GM12878 (cell line): ENCODE data around the gene TLX1. TPM values are rescaled to one million over a fixed set of nuclear protein-coding genes. Genes with fewer than 3 reads are reported as not detected.

Experiments
- ATAC-seq: fragments of 200-7000 bp; cut with Tn5 transposase; 3 replicates; pipeline ENCODE4 v1.9.1; 2020; ENCODE audit warnings: mild to moderate bottlenecking, moderate library complexity
- BruUV-seq: library from RNA; stranded (reverse); fragments of 400-500 nt; replicated peaks from 2 replicates; lab custom pipeline; 2021; lab: Mats Ljungman, UMichigan
- CTCF ChIA-PET: fragments of 300-600 bp; sonication (Branson Sonifier 250); formaldehyde crosslinking; extraction: SDS; loops from one replicate; lab custom pipeline; 2021; ENCODE audit warnings: inconsistent platforms; lab: Yijun Ruan, JAX
- POLR2A ChIA-PET: fragments of 350-600 bp; formaldehyde crosslinking; extraction: SDS; loops from one replicate; lab custom pipeline; 2021; ENCODE audit warnings: inconsistent platforms; lab: Charles Lee
- RAD21 ChIA-PET: fragments of 300-600 bp; sonication (Branson Sonifier 250); formaldehyde crosslinking; loops from one replicate; lab custom pipeline; 2023; ENCODE audit warnings: antibody characterized with exemption; ENCODE audit not compliant: unreplicated experiment; lab: Charles Lee
- SMC1A ChIA-PET: fragments of 300-600 bp; sonication (Branson Sonifier 250); formaldehyde crosslinking; loops from one replicate; lab custom pipeline; 2023; ENCODE audit not compliant: unreplicated experiment, uncharacterized antibody; lab: Charles Lee
- DNase-seq: peaks from one replicate; pipeline ENCODE4 v3.0.0-alpha.2; 2011; ENCODE audit warnings: low read depth, low spot score
- FAIRE-seq: peaks from 3 replicates; lab custom pipeline; 2011; peaks lifted over from hg19 to GRCh38; lab: Jason Lieb, UNC
- H2AFZ ChIP-seq: 2 replicates; pipeline ENCODE4 v1.6.0; 2011; ENCODE audit warnings: low read depth, low read length, control low read depth; ENCODE audit not compliant: control insufficient read depth
- H3K27ac ChIP-seq: 2 replicates; pipeline ENCODE4 v1.5.1; 2011; ENCODE audit warnings: control low read depth; ENCODE audit not compliant: control insufficient read depth, insufficient read depth
- H3K27me3 ChIP-seq, 2 experiments: replicated peaks in 1 of 2; 2 replicates each; pipeline versions ENCODE4 v1.6.0 to v1.6.1; 2011; ENCODE audit warnings: low read length in 1 of 2; ENCODE audit not compliant: control insufficient read depth in 2 of 2, insufficient read depth in 2 of 2
- H3K36me3 ChIP-seq, 2 experiments: 2 replicates each; pipeline ENCODE4 v1.5.1; 2011; ENCODE audit warnings: low read length in 1 of 2; ENCODE audit not compliant: control insufficient read depth in 2 of 2, insufficient read depth in 2 of 2
- H3K4me1 ChIP-seq: 2 replicates; pipeline ENCODE4 v1.6.1; 2011; ENCODE audit warnings: mild to moderate bottlenecking, low read length, moderate library complexity, mixed read lengths; ENCODE audit not compliant: control insufficient read depth, insufficient read depth
- H3K4me2 ChIP-seq: 2 replicates; pipeline ENCODE4 v1.6.0; 2011; ENCODE audit warnings: control low read depth; ENCODE audit not compliant: control insufficient read depth, insufficient read depth
- H3K4me3 ChIP-seq: fragments of 200-600 bp; sonication (generic); 2 replicates; pipeline ENCODE4 v1.5.1; 2016
- H3K79me2 ChIP-seq: 2 replicates; pipeline ENCODE4 v1.6.0; 2011; ENCODE audit warnings: low read length; ENCODE audit not compliant: control insufficient read depth, insufficient read depth
- H3K9ac ChIP-seq: 2 replicates; pipeline ENCODE4 v1.8.0; 2011; ENCODE audit warnings: low read length, control low read depth, mixed read lengths; ENCODE audit not compliant: control insufficient read depth, insufficient read depth
- H3K9me3 ChIP-seq: replicated peaks from 3 replicates; pipeline ENCODE4 v1.5.1; 2011; ENCODE audit warnings: mild to moderate bottlenecking, low read length; ENCODE audit not compliant: control insufficient read depth, insufficient read depth
- H4K20me1 ChIP-seq: 2 replicates; pipeline ENCODE4 v1.6.0; 2011; ENCODE audit not compliant: control insufficient read depth, insufficient read depth
- CTCF ChIP-seq, 3 experiments: IDR thresholded peaks in 2 of 3; conservative IDR thresholded peaks in 1 of 3; 2 replicates each; pipeline ENCODE4 v1.5.1; 2011; ENCODE audit warnings: low read depth in 3 of 3, low read length in 3 of 3, mild to moderate bottlenecking in 3 of 3, control low read depth in 2 of 3, moderate library complexity in 2 of 3, inconsistent platforms in 1 of 3, mixed read lengths in 1 of 3; ENCODE audit not compliant: control insufficient read depth in 2 of 3, insufficient read depth in 1 of 3; ENCODE audit errors: extremely low read depth in 1 of 3
- IRF4 ChIP-seq: IDR thresholded peaks from 2 replicates; pipeline ENCODE4 v1.6.1; 2011; ENCODE audit warnings: low read depth, low read length
- KAT2A ChIP-seq: conservative IDR thresholded peaks from 2 replicates; pipeline ENCODE4 v1.6.1; 2011; ENCODE audit warnings: low read depth, low read length; ENCODE audit not compliant: control insufficient read depth
- KLF5 ChIP-seq: fragments of 450-650 bp; IDR thresholded peaks from 2 replicates; pipeline ENCODE4 v1.6.1; 2014; ENCODE audit warnings: mild to moderate bottlenecking; ENCODE audit not compliant: partially characterized antibody
- RAD21 ChIP-seq: IDR thresholded peaks from 2 replicates; pipeline ENCODE4 v1.6.1; 2011; ENCODE audit warnings: mild to moderate bottlenecking, low read depth, low read length, moderate library complexity; ENCODE audit not compliant: insufficient read depth
- SMC3 ChIP-seq: IDR thresholded peaks from 2 replicates; pipeline ENCODE4 v1.6.1; 2011; ENCODE audit warnings: low read length, improper control_type of control experiment, borderline replicate concordance
- YY1 ChIP-seq: IDR thresholded peaks from 2 replicates; pipeline ENCODE4 v1.6.1; 2011; ENCODE audit warnings: low read depth, mild to moderate bottlenecking, low read length
- ZNF207 ChIP-seq: fragments of 450-650 bp; IDR thresholded peaks from 2 replicates; pipeline ENCODE4 v1.6.1; 2014; ENCODE audit warnings: antibody characterized with exemption, mild to moderate bottlenecking, borderline replicate concordance
- WGBS: methylation state at CpG from one replicate; pipeline ENCODE4 v1.1.6; 2016; ENCODE audit warnings: low lambda C conversion rate; ENCODE audit not compliant: insufficient replicate concordance, insufficient coverage; ENCODE audit errors: missing lambda C conversion rate; 5-methylcytosine and 5-hydroxymethylcytosine counted together
- in situ Hi-C: fragments of 300-500 bp; cut with MboI; formaldehyde crosslinking; loops from 9 replicates; pipeline ENCODE4 v1.14.3; 2018; ENCODE audit warnings: mixed read lengths
- intact Hi-C: fragments of 100-400 bp; cut with micrococcal nuclease; formaldehyde crosslinking; loops from one replicate; pipeline ENCODE4 v1.14.2; 2022; ENCODE audit not compliant: unreplicated experiment
- polyA plus RNA-seq, 11 experiments: library from polyadenylated mRNA; depleted of rRNA in 4 of 11; unstranded in 6 of 11; stranded (reverse) in 5 of 11; fragments of >200 nt; fragmentation: Nextera tagmentation in 4 of 11; fragmentation: Illumina TruSeq in 1 of 11; extraction: Ambion mirVana in 4 of 11; extraction: Trizol in 1 of 11; gene quantifications; 1 replicate in 1 of 11; 2 replicates in 10 of 11; pipeline versions ENCODE4 v1.2.1 to v1.2.3, GENCODE V29; 2011 to 2016; ENCODE audit warnings: inconsistent platforms in 2 of 11, missing spikeins in 2 of 11, low read depth in 1 of 11
- total RNA-seq, 4 experiments: library from RNA; depleted of rRNA in 3 of 4; stranded (reverse); fragments of >200 nt in 3 of 4; fragmentation: Illumina TruSeq in 1 of 4; extraction: Trizol in 1 of 4; gene quantifications; 2 replicates each; pipeline versions ENCODE4 v1.2.1 to v1.2.3, GENCODE V29; 2013 to 2021

Gene TLX1
- total and polyA plus RNA-seq, 10 of the 15 experiments (the other 5 are each of a cell fraction or from before 2014, with no cell fraction given), result not detected

GRCh38 chr10:101141616-101142532 lies 10.8 kb downstream of the TLX1 start:
- ChIA-PET SMC1A (interaction anchor here (0.6 to 5.1 kb wide), 17 partner anchors 40 to 167 kb away, joined by 3 to 72 read pairs (median 4); partner anchors contain the start of gene KAZALD1), POLR2A (interaction anchor here (0.5 to 1.0 kb wide), 3 partner anchors 81 to 91 kb away, joined by 3 to 9 read pairs (median 8); partner anchors contain the start of gene KAZALD1), RAD21 (interaction anchor here (0.6 to 4.4 kb wide), 22 partner anchors 10 to 324 kb away, joined by 3 to 93 read pairs (median 4); partner anchors contain the start of gene TLX1), CTCF (interaction anchor here (0.6 to 5.1 kb wide), 38 partner anchors 9 to 440 kb away, joined by 3 to 231 read pairs (median 5); partner anchors contain the start of genes KAZALD1, PDZD7, SEMA4G and SFXN3)
- Histone ChIP-seq H3K27ac (no peak overlapping the region), H3K4me1 (no peaks in the 10 kb centered on the region), H3K4me3 (no peak overlapping the region), H3K9me3 (no peaks in the 10 kb centered on the region), H3K36me3 (no peaks in the 10 kb centered on the region), H2AFZ (no peak overlapping the region), H3K4me2 (0 out of 2 replicates have a peak overlapping the region, but pooled peaks have one; percentile 33), H3K79me2 (no peaks in the 10 kb centered on the region), H4K20me1 (no peaks in the 10 kb centered on the region), H3K27me3 (peaks cover 24 to 25% of the 10 kb centered on the region in 2 experiments), H3K9ac (no peak overlapping the region)
- in situ Hi-C loops, result loop anchor here (5.0 kb wide), 2 partner anchors 45 to 105 kb away; no protein-coding TSS in a partner anchor
- TF ChIP-seq KLF5 (no peak), RAD21 (peak; percentile 80), YY1 (peak; percentile 63), ZNF207 (0 out of 2 replicates have a peak, but pooled peaks have one; percentile 45), CTCF (IDR thresholded peaks at IDR 0.05 in 2 of 3, conservative IDR thresholded peaks at IDR 0.05 in 1 of 3; ENCODE audit: control insufficient read depth in 2 of 3, extremely low read depth in 1 of 3, insufficient read depth in 1 of 3, low read depth in 3 of 3, low read length in 3 of 3) (peak; percentile 85 to 97 (median 97)), IRF4 (peak; percentile 51; the same call in 1 of the 2 replicates), KAT2A (no peak), SMC3 (peak; percentile 73)
- FAIRE-seq (peak; percentile 35), ATAC-seq (peak; percentile 97), DNase-seq (peak; percentile 4)
- intact Hi-C loops, result loop anchor here (1.0 kb wide), 2 partner anchors 47 to 101 kb away; no protein-coding TSS in a partner anchor
- 11% methylated on average over 21 of the region's 21 CpGs for WGBS
- no TSS peak for BruUV-seq
